HEK293 (cell line): ENCODE results near the gene TBC1D22A.

Experiments used
- CTCF ChIP-seq: fragments of 450-650 bp; formaldehyde crosslinking; IDR thresholded peaks from 2 replicates; pipeline ENCODE4 v1.5.1; 2016; ENCODE audit warnings: missing biosample characterization, missing genetic modification characterization
- ZBTB1 ChIP-seq: fragments of 450-650 bp; formaldehyde crosslinking; IDR thresholded peaks from 2 replicates; pipeline ENCODE4 v1.5.1; 2016; ENCODE audit warnings: missing biosample characterization, missing genetic modification characterization
- ZNF24 ChIP-seq: fragments of 450-650 bp; formaldehyde crosslinking; IDR thresholded peaks from 2 replicates; pipeline ENCODE4 v1.5.1; 2016; ENCODE audit warnings: missing biosample characterization, missing genetic modification characterization
- ZNF530 ChIP-seq: fragments of 450-650 bp; formaldehyde crosslinking; IDR thresholded peaks from 2 replicates; pipeline ENCODE4 v1.5.1; 2016; ENCODE audit warnings: low read depth, missing biosample characterization, missing genetic modification characterization
- ZNF707 ChIP-seq: fragments of 450-650 bp; formaldehyde crosslinking; IDR thresholded peaks from 2 replicates; pipeline ENCODE4 v1.5.1; 2016; ENCODE audit warnings: missing biosample characterization, missing genetic modification characterization

DNA sequence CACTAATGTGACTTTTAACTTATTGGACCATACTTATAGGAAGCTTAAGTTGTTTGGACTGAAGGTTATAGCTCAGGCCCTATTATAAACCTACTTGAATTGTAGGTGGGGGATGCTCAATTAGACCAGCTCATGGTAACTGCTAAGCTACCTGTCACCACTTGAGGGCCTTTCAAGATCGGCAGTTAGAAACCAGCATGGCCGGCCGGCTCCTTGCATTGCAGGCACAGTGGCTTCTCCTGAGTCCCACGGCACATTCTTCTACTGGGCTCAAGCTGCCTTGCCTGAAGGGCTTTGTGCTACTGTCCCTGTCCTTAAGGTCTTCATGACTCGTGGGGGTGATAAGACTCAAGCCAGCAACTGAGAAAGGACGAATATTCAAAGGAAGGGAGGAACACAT, 70.8 kb downstream of the TBC1D22A start:
- TF ChIP-seq ZBTB1 (tag by site-specific recombination) = no peak
- no peak for TF ChIP-seq CTCF (tag by site-specific recombination)
- TF ChIP-seq ZNF24 (tag by site-specific recombination) = no peak
- TF ChIP-seq ZNF530 (tag by site-specific recombination) = no peak
- TF ChIP-seq ZNF707 = no peak
